ENCODE results near the gene MAPK9. TPM values are rescaled to one million over a fixed set of nuclear protein-coding genes. Genes with fewer than 3 reads are reported as not detected.

The MAPK9 gene
- 10 to 100 TPM; 42.5 to 44.4 TPM for total RNA-seq

DNA sequence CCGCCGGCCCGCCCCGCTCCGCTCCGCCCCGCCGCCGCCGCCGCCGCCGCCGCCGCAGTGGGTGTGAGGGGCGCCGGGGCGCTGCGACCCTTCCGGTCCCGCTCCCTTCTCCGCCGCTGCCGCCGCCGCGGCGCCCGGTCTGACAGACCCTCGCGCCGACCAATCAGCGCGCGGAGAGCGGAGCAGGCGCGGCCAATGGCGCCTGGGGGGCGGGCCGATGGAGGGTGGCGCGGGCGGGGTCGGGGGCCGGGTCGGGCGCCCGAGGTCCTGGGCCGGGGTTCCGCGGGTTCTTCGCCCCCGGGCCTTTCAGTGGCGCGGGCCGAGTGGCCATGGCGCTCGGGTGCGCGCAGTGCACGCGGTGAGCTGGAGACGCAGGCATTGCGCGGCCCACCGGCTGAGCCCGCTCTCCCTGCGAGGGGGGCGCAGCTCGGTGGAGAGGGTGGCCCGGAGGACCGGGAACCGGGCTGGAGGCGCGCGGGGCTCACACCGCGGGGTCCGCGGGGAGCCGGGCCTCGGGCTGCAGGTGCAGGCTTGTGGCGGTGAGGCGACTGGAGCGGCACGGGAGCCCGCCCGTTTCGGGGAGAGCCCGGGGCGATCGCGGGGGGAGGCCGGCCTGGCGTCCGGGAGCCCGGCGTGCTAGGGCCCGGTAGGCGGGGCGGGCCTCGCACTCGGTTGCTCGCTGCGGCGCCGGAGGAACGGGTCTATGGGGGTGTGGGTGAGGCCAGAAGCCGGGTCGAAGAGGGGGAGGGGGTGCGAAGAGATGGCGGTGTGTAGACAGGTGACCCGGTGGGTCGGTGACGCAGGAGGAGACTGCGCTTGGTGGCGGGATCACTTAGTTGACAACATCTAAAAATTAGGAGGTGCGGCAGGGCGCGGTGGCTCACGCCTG lies at the start of gene MAPK9:
MAPK9 (minus strand) TSS at position 141 of the 889 bp plus-strand sequence. CDS start 11,522 bp downstream, outside the sequence.
- Mint-ChIP-seq H3K4me3 (peak within 1 kb of the TSS; percentile 96), H3K27me3 (no peaks in the 10 kb centered on the region), H3K9me3 (no peaks in the 10 kb centered on the region), H3K36me3 (ENCODE audit: low read depth) (peaks cover 19% of the 10 kb centered on the region), H3K4me1 (peaks cover 25% of the 10 kb centered on the region), H3K27ac (peak within 1 kb of the TSS; percentile 96)
- DNase-seq, result peak; percentile 87
- ChIA-PET POLR2A (interaction anchor here (0.9 kb wide), 1 partner anchor 932 kb away, joined by 4 read pairs; no protein-coding TSS in a partner anchor), CTCF (interaction anchor here (0.6 to 4.4 kb wide), 12 partner anchors 17 to 668 kb away, joined by 3 to 53 read pairs (median 4); partner anchors contain the start of gene HNRNPH1)

GRCh38 chr5:180341595-180341994 lies 49.7 kb upstream of the MAPK9 start:
- H3K27me3 Mint-ChIP-seq, result peaks cover 9% of the 10 kb centered on the region
- H3K4me3 Mint-ChIP-seq, result no peak overlapping the region
- H3K9me3 Mint-ChIP-seq, result no peaks in the 10 kb centered on the region

GRCh38 chr5:180340856-180341255 lies 49.0 kb upstream of the MAPK9 start:
- peaks cover 9% of the 10 kb centered on the region for H3K27me3 Mint-ChIP-seq
- H3K36me3 Mint-ChIP-seq (ENCODE audit: low read depth), result no peaks in the 10 kb centered on the region
- no peaks in the 10 kb centered on the region for H3K4me1 Mint-ChIP-seq
- ChIA-PET POLR2A (no interaction called here), CTCF (no interaction called here)
- no peak overlapping the region for H3K4me3 Mint-ChIP-seq
- H3K9me3 Mint-ChIP-seq, result no peaks in the 10 kb centered on the region
- no peak for DNase-seq
- no peak overlapping the region for H3K27ac Mint-ChIP-seq

More at GRCh38 chr5:180341595-180341994, 49.7 kb upstream of the MAPK9 start:
- Mint-ChIP-seq H3K36me3 (ENCODE audit: low read depth) (no peaks in the 10 kb centered on the region), H3K4me1 (no peaks in the 10 kb centered on the region), H3K27ac (no peak overlapping the region)
- CTCF ChIA-PET, result interaction anchor here (1.1 kb wide), 1 partner anchor 13 kb away, joined by 4 read pairs; no protein-coding TSS in a partner anchor
- POLR2A ChIA-PET, result no interaction called here
- no peak for DNase-seq

- no peak overlapping the region for H3K27ac Mint-ChIP-seq
- no peaks in the 10 kb centered on the region for H3K36me3 Mint-ChIP-seq (ENCODE audit: low read depth)
- H3K4me1 Mint-ChIP-seq, result no peaks in the 10 kb centered on the region
- no peaks in the 10 kb centered on the region for H3K9me3 Mint-ChIP-seq
- POLR2A ChIA-PET, result no interaction called here
- peaks cover 9% of the 10 kb centered on the region for H3K27me3 Mint-ChIP-seq
- CTCF ChIA-PET, result no interaction called here
- DNase-seq, result no peak
- no peak overlapping the region for H3K4me3 Mint-ChIP-seq
Observed at GRCh38 chr5:180339583-180340183, 47.8 kb upstream of the MAPK9 start.

- H3K27ac Mint-ChIP-seq, result no peak overlapping the region
- peaks cover 6% of the 10 kb centered on the region for H3K27me3 Mint-ChIP-seq
- no peaks in the 10 kb centered on the region for H3K36me3 Mint-ChIP-seq (ENCODE audit: low read depth)
- H3K4me3 Mint-ChIP-seq, result no peak overlapping the region
- CTCF ChIA-PET, result interaction anchor here (2.8 kb wide), 1 partner anchor 10 kb away, joined by 10 read pairs; no protein-coding TSS in a partner anchor
- no peak for DNase-seq
- POLR2A ChIA-PET, result no interaction called here
- no peaks in the 10 kb centered on the region for H3K9me3 Mint-ChIP-seq
- H3K4me1 Mint-ChIP-seq, result no peaks in the 10 kb centered on the region
Observed at GRCh38 chr5:180338001-180338707, 46.3 kb upstream of the MAPK9 start.

GRCh38 chr5:180336234-180337020 lies 44.5 kb upstream of the MAPK9 start:
- no peaks in the 10 kb centered on the region for H3K4me1 Mint-ChIP-seq
- no peak overlapping the region for H3K4me3 Mint-ChIP-seq
- CTCF ChIA-PET, result interaction anchor here (0.9 to 2.8 kb wide), 3 partner anchors 8 to 21 kb away, joined by 3 to 10 read pairs (median 8); no protein-coding TSS in a partner anchor
- no peak overlapping the region for H3K27ac Mint-ChIP-seq
- DNase-seq, result no peak
- POLR2A ChIA-PET, result interaction anchor here (0.5 to 1.4 kb wide), 2 partner anchors 13 to 39 kb away, joined by 3 read pairs; no protein-coding TSS in a partner anchor
- peaks cover 8% of the 10 kb centered on the region for H3K27me3 Mint-ChIP-seq
- no peaks in the 10 kb centered on the region for H3K9me3 Mint-ChIP-seq
- H3K36me3 Mint-ChIP-seq (ENCODE audit: low read depth), result no peaks in the 10 kb centered on the region

DNA sequence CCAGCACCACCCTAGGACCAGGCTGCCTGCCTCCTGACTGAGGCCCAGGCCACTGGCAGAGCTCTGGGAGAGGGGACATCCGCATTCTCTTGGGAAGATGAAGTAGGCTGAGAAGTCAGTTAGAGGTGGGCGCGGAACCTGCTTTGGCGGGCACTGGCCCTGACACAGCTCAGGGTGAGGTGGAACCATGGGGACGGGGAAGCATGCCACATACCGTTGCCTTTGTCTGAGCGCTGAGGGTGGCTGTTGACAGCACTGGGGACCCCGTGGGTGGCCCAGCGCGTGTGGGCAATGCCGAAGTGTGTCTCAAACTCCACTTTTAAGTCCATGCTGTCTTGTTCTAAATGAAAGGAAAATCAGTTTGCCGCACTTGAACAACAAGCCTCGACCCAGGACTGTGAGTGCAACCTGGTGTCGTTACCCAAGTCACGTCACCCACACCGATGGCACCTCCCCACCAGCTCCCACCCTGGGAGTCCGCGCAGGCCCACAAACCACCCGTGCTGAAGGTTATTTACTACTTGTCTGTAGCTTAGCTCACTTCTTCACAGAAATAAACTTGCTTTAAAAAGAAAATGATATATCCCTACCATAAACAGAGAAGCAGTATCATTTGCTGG lies 43.8 kb upstream of the MAPK9 start:
- no peaks in the 10 kb centered on the region for H3K36me3 Mint-ChIP-seq (ENCODE audit: low read depth)
- H3K27ac Mint-ChIP-seq, result no peak overlapping the region
- DNase-seq, result no peak
- no peak overlapping the region for H3K4me3 Mint-ChIP-seq
- ChIA-PET CTCF (interaction anchor here (0.9 to 2.5 kb wide), 2 partner anchors 9 to 20 kb away, joined by 3 to 8 read pairs; no protein-coding TSS in a partner anchor), POLR2A (interaction anchor here (1.4 kb wide), 1 partner anchor 14 kb away, joined by 3 read pairs; no protein-coding TSS in a partner anchor)
- no peaks in the 10 kb centered on the region for H3K4me1 Mint-ChIP-seq
- H3K27me3 Mint-ChIP-seq, result peaks cover 13% of the 10 kb centered on the region
- no peaks in the 10 kb centered on the region for H3K9me3 Mint-ChIP-seq

DNA sequence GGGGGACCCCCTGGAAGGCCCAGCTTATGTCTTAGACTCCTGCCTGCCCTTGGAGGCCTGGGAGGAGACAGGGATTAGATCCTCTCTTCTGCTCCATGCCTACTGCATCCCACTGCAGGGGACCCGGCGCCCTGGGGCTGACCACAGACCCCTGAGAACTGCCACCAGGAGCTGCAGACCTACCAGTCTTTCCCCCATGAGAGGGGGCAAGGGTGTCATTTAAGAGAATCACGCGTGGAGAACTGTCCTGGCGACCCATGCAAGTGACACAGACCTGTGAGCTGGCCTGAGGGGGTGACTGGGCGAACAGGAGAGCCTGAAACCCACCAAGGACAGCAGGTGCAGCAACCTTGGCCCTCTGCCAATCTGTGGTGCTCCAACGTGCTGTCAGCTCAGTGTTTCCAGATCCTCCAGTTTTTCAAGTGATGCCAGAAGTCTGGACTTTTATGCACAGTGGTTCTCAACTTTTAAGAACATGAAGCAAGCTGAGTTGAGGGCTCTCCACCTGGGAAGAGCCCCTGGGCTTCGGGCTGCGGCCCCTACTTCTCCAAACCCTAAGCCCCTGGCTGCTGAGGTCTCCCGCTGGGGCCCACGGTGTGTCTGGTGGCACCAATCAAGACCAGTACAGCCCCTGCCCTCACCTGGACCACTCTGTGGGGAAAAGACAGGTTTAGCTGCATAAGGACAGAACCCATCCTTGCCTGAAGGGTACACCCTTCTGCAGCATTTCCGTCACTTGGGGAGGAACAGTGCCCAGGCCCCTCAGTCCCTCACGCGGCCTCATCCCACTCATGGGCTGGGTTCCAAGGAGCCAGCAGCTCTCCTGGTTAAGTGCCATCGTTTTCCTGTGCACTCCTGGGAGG lies 43.1 kb upstream of the MAPK9 start:
- H3K27me3 Mint-ChIP-seq, result peaks cover 16% of the 10 kb centered on the region
- CTCF ChIA-PET, result interaction anchor here (0.6 to 2.5 kb wide), 2 partner anchors 20 to 42 kb away, joined by 3 to 8 read pairs; no protein-coding TSS in a partner anchor
- H3K36me3 Mint-ChIP-seq (ENCODE audit: low read depth), result no peaks in the 10 kb centered on the region
- H3K27ac Mint-ChIP-seq, result no peak overlapping the region
- POLR2A ChIA-PET, result interaction anchor here (1.4 kb wide), 1 partner anchor 14 kb away, joined by 3 read pairs; no protein-coding TSS in a partner anchor
- no peak for DNase-seq
- no peak overlapping the region for H3K4me3 Mint-ChIP-seq
- no peaks in the 10 kb centered on the region for H3K9me3 Mint-ChIP-seq
- no peaks in the 10 kb centered on the region for H3K4me1 Mint-ChIP-seq

DNA sequence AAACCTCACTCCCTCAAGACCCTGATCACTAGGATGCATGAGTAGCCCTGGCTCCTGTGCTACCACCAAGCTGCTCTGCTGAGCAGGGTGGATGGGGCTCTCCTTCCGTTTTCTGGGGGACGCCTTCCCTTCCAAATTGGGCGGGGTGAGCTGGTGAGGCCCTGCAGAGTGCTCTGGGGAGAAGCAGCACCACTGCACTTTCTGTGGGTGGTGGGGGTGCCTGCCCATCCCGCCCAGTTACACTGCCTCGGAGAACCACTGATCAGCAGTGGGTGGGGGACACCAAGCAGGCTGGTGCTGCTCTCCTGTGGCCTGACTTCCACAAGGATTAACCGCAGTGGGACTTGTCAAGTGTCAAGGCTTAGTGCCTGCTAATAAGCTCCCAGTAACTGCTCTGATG lies 42.3 kb upstream of the MAPK9 start:
- no peaks in the 10 kb centered on the region for H3K4me1 Mint-ChIP-seq
- H3K36me3 Mint-ChIP-seq (ENCODE audit: low read depth), result no peaks in the 10 kb centered on the region
- CTCF ChIA-PET, result interaction anchor here (2.5 kb wide), 1 partner anchor 19 kb away, joined by 8 read pairs; no protein-coding TSS in a partner anchor
- POLR2A ChIA-PET, result no interaction called here
- peaks cover 16% of the 10 kb centered on the region for H3K27me3 Mint-ChIP-seq
- H3K27ac Mint-ChIP-seq, result no peak overlapping the region
- H3K9me3 Mint-ChIP-seq, result no peaks in the 10 kb centered on the region
- no peak overlapping the region for H3K4me3 Mint-ChIP-seq
- no peak for DNase-seq

- Mint-ChIP-seq H3K4me1 (no peaks in the 10 kb centered on the region), H3K4me3 (no peak overlapping the region), H3K27ac (no peak overlapping the region), H3K9me3 (no peaks in the 10 kb centered on the region), H3K27me3 (peaks cover 16% of the 10 kb centered on the region), H3K36me3 (ENCODE audit: low read depth) (no peaks in the 10 kb centered on the region)
- ChIA-PET CTCF (no interaction called here), POLR2A (no interaction called here)
- DNase-seq, result no peak
Observed at GRCh38 chr5:180333661-180334060, 41.8 kb upstream of the MAPK9 start.

DNA sequence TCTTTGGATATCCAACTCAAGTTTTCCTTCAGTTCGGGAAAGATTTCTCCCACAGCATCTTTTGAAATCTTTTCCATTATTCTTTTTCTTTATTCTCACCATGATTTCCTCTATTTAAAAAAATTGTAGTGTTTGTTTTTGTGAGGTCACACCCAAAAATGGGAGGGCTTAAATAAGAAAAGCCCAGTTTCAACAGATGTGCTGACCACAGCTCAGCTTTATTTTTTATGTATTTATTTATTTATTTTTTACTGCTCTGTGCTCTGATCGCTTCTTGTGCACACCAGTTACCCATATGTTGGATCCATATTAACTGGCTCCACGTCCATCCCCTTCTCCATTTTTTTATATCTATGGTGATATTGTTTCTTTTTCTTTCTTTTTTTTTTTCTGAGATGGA lies 41.0 kb upstream of the MAPK9 start:
- ChIA-PET CTCF (no interaction called here), POLR2A (no interaction called here)
- Mint-ChIP-seq H3K9me3 (no peaks in the 10 kb centered on the region), H3K4me3 (no peak overlapping the region), H3K36me3 (ENCODE audit: low read depth) (no peaks in the 10 kb centered on the region), H3K27ac (no peak overlapping the region), H3K4me1 (no peaks in the 10 kb centered on the region), H3K27me3 (peaks cover 16% of the 10 kb centered on the region)
- DNase-seq, result no peak

Data from activated CD4-positive, alpha-beta memory T cell treated with anti-CD3 and anti-CD28 coated beads, Interleukin-2, amount 10 ng/mL, durations not matched to agents 7 days and 5 days (primary cell).